Nephron (organoid): ENCODE data around the gene URAD.

Experiments used
- H3K27ac Mint-ChIP-seq, 3 experiments: 2 replicates each; pipeline ENCODE4 v1.8.0; 2020; ENCODE audit warnings: mixed read lengths in 3 of 3, mild to moderate bottlenecking in 2 of 3, moderate library complexity in 1 of 3
- H3K27me3 Mint-ChIP-seq: 2 replicates; pipeline ENCODE4 v1.8.0; 2021; ENCODE audit warnings: low read depth, mild to moderate bottlenecking, moderate library complexity, mixed read lengths
- H3K36me3 Mint-ChIP-seq: 2 replicates; pipeline ENCODE4 v1.8.0; 2020; ENCODE audit warnings: low read depth, mixed read lengths
- H3K4me1 Mint-ChIP-seq: 2 replicates; pipeline ENCODE4 v1.8.0; 2020; ENCODE audit warnings: mixed read lengths
- H3K4me3 Mint-ChIP-seq, 3 experiments: 2 replicates each; pipeline ENCODE4 v1.8.0; 2020; ENCODE audit warnings: mild to moderate bottlenecking in 3 of 3, mixed read lengths in 3 of 3, moderate library complexity in 2 of 3
- H3K9me3 Mint-ChIP-seq: 2 replicates; pipeline ENCODE4 v1.8.0; 2020; ENCODE audit warnings: mixed read lengths
- CTCF ChIP-seq, 3 experiments: fragments of 200-600 bp; sonication (generic); IDR thresholded peaks; one replicate each; pipeline ENCODE4 v1.5.0; 2021; ENCODE audit warnings: antibody characterized with exemption in 3 of 3; ENCODE audit not compliant: unreplicated experiment in 3 of 3

URAD gene

GRCh38 chr13:28002886-28003698, 14.6 kb upstream of the URAD start:
- Mint-ChIP-seq H3K27me3 (peaks cover 6% of the 10 kb centered on the region), H3K4me1 (peaks cover 4% of the 10 kb centered on the region), H3K4me3 (no peak overlapping the region), H3K9me3 (no peaks in the 10 kb centered on the region), H3K36me3 (no peaks in the 10 kb centered on the region), H3K27ac (no peak overlapping the region)
- TF ChIP-seq CTCF (IDR thresholded peaks at IDR 0.05; ENCODE audit: unreplicated experiment in 3 of 3): no peak

GRCh38 chr13:28001837-28002473, 13.5 kb upstream of the URAD start:
- Mint-ChIP-seq H3K4me3 (no peak overlapping the region), H3K27me3 (peaks cover 7% of the 10 kb centered on the region), H3K27ac (no peak overlapping the region), H3K9me3 (no peaks in the 10 kb centered on the region), H3K4me1 (peaks cover 4% of the 10 kb centered on the region), H3K36me3 (no peaks in the 10 kb centered on the region)
- no peak for TF ChIP-seq CTCF (IDR thresholded peaks at IDR 0.05; ENCODE audit: unreplicated experiment in 3 of 3)

GRCh38 chr13:28001049-28001448, 12.6 kb upstream of the URAD start:
- Mint-ChIP-seq H3K4me1 (peaks cover 4% of the 10 kb centered on the region), H3K27ac (no peak overlapping the region), H3K36me3 (no peaks in the 10 kb centered on the region)

GRCh38 chr13:28000567-28000966, 12.1 kb upstream of the URAD start:
- H3K9me3 Mint-ChIP-seq: no peaks in the 10 kb centered on the region
- peaks cover 13% of the 10 kb centered on the region for H3K27me3 Mint-ChIP-seq
- H3K36me3 Mint-ChIP-seq: no peaks in the 10 kb centered on the region
- TF ChIP-seq CTCF (IDR thresholded peaks at IDR 0.05; ENCODE audit: unreplicated experiment in 3 of 3): no peak
- H3K27ac Mint-ChIP-seq: no peak overlapping the region
- peaks cover 4% of the 10 kb centered on the region for H3K4me1 Mint-ChIP-seq
- H3K4me3 Mint-ChIP-seq: no peak overlapping the region

More at GRCh38 chr13:28001049-28001448, 12.6 kb upstream of the URAD start:
- Mint-ChIP-seq H3K9me3 (no peaks in the 10 kb centered on the region), H3K27me3 (peaks cover 13% of the 10 kb centered on the region), H3K4me3 (no peak overlapping the region)
- TF ChIP-seq CTCF (IDR thresholded peaks at IDR 0.05; ENCODE audit: unreplicated experiment in 3 of 3): no peak

GRCh38 chr13:27997904-27998522, 9.5 kb upstream of the URAD start:
- Mint-ChIP-seq H3K4me3 (no peak overlapping the region), H3K27me3 (peaks cover 13% of the 10 kb centered on the region), H3K36me3 (no peaks in the 10 kb centered on the region), H3K4me1 (peaks cover 4% of the 10 kb centered on the region), H3K9me3 (no peaks in the 10 kb centered on the region), H3K27ac (no peak overlapping the region)
- peak; percentile 31 to 62 (median 46) for TF ChIP-seq CTCF (IDR thresholded peaks at IDR 0.05; ENCODE audit: unreplicated experiment in 3 of 3)
